Measurements from ENCODE around the gene DCXR. TPM values are rescaled to one million over a fixed set of nuclear protein-coding genes. Genes with fewer than 3 reads are reported as not detected.

Gene DCXR
- total and polyA plus RNA-seq, 2 of the 13 experiments (the other 11 are each of a cell fraction or from before 2014, with no cell fraction given), result 287 to 311 TPM

DNA sequence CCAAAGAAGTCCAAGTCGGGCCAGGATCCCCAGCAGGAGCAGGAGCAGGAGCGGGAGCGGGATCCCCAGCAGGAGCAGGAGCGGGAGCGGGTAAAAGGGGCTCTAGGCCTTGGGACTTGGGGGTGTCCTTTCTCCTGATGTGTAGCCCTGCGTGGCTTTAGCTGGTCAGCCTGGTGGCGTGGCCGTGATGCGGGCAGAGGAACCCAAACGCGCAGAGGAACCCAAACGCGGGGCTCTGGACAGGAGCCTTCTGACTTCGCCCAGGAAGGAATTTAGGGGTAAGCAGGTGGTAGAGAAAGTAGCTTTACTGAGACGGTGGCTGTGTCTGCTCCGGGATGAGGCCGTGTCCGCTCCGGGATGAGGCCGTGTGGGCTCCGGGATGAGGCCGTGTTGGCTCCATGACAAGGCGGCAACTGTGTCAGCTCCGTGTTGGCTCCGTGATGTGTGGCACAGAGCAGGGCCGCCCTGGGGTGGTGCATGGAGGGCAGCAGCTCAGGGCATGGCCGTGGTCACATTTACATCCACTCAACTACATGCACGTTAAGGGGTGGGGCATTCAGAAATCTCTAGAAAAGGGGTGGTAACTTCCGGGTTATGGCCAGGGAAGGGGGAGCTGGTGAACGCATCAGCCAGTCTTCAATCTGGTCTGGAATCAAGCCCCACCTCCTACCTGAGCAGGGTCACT lies 40.6 kb downstream of the DCXR start (continued):
- TF ChIP-seq ZNF619 (CRISPR knock-in tag; IDR thresholded peaks at IDR 0.05) (0 out of 2 replicates have a peak, but pooled peaks have one; percentile 37), TOE1 (CRISPR knock-in tag; IDR thresholded peaks at IDR 0.05) (no peak), SRSF1 (optimal IDR thresholded peaks at IDR 0.05; ENCODE audit: low read depth, low read length) (peak; percentile 69), NR2F6 (IDR thresholded peaks at IDR 0.05) (no peak), NR2F6 (CRISPR knock-in tag; IDR thresholded peaks at IDR 0.05) (peak; percentile 22; the same call in 1 of the 2 replicates), MYC (CRISPR knock-in tag; IDR thresholded peaks at IDR 0.05; ENCODE audit: borderline replicate concordance) (no peak), JUN (CRISPR knock-in tag; IDR thresholded peaks at IDR 0.05) (peak; percentile 39; the same call in 1 of the 2 replicates), ZNF558 (CRISPR knock-in tag; IDR thresholded peaks at IDR 0.05; ENCODE audit: borderline replicate concordance) (0 out of 2 replicates have a peak, but pooled peaks have one; percentile 79), TBX2 (CRISPR knock-in tag; IDR thresholded peaks at IDR 0.05; ENCODE audit: borderline replicate concordance) (no peak; the same call in 1 of the 2 replicates), TARDBP (CRISPR knock-in tag; IDR thresholded peaks at IDR 0.05) (0 out of 2 replicates have a peak, but pooled peaks have one; percentile 31), SP4 (CRISPR knock-in tag; IDR thresholded peaks at IDR 0.05) (peak; percentile 63; the same call in 1 of the 2 replicates), ETV5 (CRISPR knock-in tag; IDR thresholded peaks at IDR 0.05; ENCODE audit: borderline replicate concordance) (peak; percentile 7; the same call in 1 of the 2 replicates), U2AF1 (optimal IDR thresholded peaks at IDR 0.05; ENCODE audit: low read depth, low read length) (peak; percentile 47), STAG1 (CRISPR knock-in tag; IDR thresholded peaks at IDR 0.05) (no peak), ZNF543 (CRISPR knock-in tag; IDR thresholded peaks at IDR 0.05) (0 out of 2 replicates have a peak, but pooled peaks have one; percentile 3), PTBP1 (IDR thresholded peaks at IDR 0.05; ENCODE audit: low read depth, low read length, poor library complexity, severe bottlenecking) (peak; percentile 83), MEF2D (CRISPR knock-in tag; IDR thresholded peaks at IDR 0.05) (peak; percentile 49; the same call in 1 of the 2 replicates), KLF16 (CRISPR knock-in tag; IDR thresholded peaks at IDR 0.05) (0 out of 4 replicates have a peak, but pooled peaks of 1 of the 2 experiments have one; percentile 51), ZBTB38 (CRISPR knock-in tag; IDR thresholded peaks at IDR 0.05) (peak; percentile 100), ZNF746 (CRISPR knock-in tag; IDR thresholded peaks at IDR 0.05) (no peak), SALL1 (CRISPR knock-in tag; IDR thresholded peaks at IDR 0.05) (0 out of 2 replicates have a peak, but pooled peaks have one; percentile 17), TMF1 (CRISPR knock-in tag; IDR thresholded peaks at IDR 0.05; ENCODE audit: low read depth) (peak; percentile 43; the same call in 1 of the 2 replicates)
- TF ChIP-seq, protein P1, sequence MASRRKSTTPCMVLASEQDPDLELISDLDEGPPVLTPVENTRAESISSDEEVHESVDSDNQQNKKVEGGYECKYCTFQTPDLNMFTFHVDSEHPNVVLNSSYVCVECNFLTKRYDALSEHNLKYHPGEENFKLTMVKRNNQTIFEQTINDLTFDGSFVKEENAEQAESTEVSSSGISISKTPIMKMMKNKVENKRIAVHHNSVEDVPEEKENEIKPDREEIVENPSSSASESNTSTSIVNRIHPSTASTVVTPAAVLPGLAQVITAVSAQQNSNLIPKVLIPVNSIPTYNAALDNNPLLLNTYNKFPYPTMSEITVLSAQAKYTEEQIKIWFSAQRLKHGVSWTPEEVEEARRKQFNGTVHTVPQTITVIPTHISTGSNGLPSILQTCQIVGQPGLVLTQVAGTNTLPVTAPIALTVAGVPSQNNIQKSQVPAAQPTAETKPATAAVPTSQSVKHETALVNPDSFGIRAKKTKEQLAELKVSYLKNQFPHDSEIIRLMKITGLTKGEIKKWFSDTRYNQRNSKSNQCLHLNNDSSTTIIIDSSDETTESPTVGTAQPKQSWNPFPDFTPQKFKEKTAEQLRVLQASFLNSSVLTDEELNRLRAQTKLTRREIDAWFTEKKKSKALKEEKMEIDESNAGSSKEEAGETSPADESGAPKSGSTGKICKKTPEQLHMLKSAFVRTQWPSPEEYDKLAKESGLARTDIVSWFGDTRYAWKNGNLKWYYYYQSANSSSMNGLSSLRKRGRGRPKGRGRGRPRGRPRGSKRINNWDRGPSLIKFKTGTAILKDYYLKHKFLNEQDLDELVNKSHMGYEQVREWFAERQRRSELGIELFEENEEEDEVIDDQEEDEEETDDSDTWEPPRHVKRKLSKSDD (CRISPR knock-in tag; IDR thresholded peaks at IDR 0.05; ENCODE audit: low read depth), result 0 out of 2 replicates have a peak, but pooled peaks have one; percentile 69
- TF ChIP-seq, protein P2, sequence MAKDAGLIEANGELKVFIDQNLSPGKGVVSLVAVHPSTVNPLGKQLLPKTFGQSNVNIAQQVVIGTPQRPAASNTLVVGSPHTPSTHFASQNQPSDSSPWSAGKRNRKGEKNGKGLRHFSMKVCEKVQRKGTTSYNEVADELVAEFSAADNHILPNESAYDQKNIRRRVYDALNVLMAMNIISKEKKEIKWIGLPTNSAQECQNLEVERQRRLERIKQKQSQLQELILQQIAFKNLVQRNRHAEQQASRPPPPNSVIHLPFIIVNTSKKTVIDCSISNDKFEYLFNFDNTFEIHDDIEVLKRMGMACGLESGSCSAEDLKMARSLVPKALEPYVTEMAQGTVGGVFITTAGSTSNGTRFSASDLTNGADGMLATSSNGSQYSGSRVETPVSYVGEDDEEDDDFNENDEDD (CRISPR knock-in tag; IDR thresholded peaks at IDR 0.05; ENCODE audit: borderline replicate concordance), result peak; percentile 81; the same call in 1 of the 2 replicates
- TF ChIP-seq, protein P3, sequence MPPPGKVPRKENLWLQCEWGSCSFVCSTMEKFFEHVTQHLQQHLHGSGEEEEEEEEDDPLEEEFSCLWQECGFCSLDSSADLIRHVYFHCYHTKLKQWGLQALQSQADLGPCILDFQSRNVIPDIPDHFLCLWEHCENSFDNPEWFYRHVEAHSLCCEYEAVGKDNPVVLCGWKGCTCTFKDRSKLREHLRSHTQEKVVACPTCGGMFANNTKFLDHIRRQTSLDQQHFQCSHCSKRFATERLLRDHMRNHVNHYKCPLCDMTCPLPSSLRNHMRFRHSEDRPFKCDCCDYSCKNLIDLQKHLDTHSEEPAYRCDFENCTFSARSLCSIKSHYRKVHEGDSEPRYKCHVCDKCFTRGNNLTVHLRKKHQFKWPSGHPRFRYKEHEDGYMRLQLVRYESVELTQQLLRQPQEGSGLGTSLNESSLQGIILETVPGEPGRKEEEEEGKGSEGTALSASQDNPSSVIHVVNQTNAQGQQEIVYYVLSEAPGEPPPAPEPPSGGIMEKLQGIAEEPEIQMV (CRISPR knock-in tag; IDR thresholded peaks at IDR 0.05; ENCODE audit: low read depth), result peak; percentile 15; the same call in 1 of the 2 replicates
